Transverse colon (tissue), 4 donors: ENCODE results near the gene CFAP92. TPM values are rescaled to one million over a fixed set of nuclear protein-coding genes. Genes with fewer than 3 reads are reported as not detected.
A peak's percentile ranks its signal among the peaks of the same experiment; 100 is the strongest.

ENCODE experiments used
- DNase-seq: peaks from one replicate; pipeline ENCODE4 v3.0.0-alpha.2; 2019
- H3K27ac ChIP-seq, 4 donors: fragments of 200-600 bp; sonication (generic); 2 replicates each; pipeline ENCODE4 v1.5.1; 2016 to 2018; ENCODE audit warnings: inconsistent platforms in 4 of 4
- H3K27me3 ChIP-seq: fragments of 200-600 bp; sonication (generic); 2 replicates; pipeline ENCODE4 v1.5.1; 2017; ENCODE audit warnings: inconsistent platforms
- H3K36me3 ChIP-seq, 4 donors: fragments of 200-600 bp; sonication (generic); 2 replicates each; pipeline ENCODE4 v1.5.1; 2017 to 2019; ENCODE audit warnings: inconsistent platforms in 4 of 4
- H3K4me1 ChIP-seq, 4 donors: fragments of 200-600 bp; sonication (generic); 2 replicates each; pipeline ENCODE4 v1.5.1; 2017 to 2020; ENCODE audit warnings: inconsistent platforms in 4 of 4
- H3K4me3 ChIP-seq, 4 donors: fragments of 200-600 bp; sonication (generic); 1 replicate in 1 of 4; 2 replicates in 3 of 4; pipeline versions ENCODE4 v1.5.1 to v1.6.1; 2017 to 2019; ENCODE audit warnings: inconsistent platforms in 4 of 4
- H3K9me3 ChIP-seq, 2 donors: fragments of 200-600 bp; sonication (generic); 2 replicates each; pipeline ENCODE4 v1.5.1; 2017 to 2019; ENCODE audit warnings: inconsistent platforms in 2 of 2
- CTCF ChIP-seq, 5 experiments: fragments of 200-600 bp in 3 of 5; fragments of 450-650 bp in 2 of 5; sonication (generic) in 3 of 5; IDR thresholded peaks; 1 replicate in 2 of 5; 2 replicates in 3 of 5; pipeline ENCODE4 v1.5.1; 2016 to 2017; ENCODE audit warnings: antibody characterized with exemption in 5 of 5, inconsistent platforms in 3 of 5, mild to moderate bottlenecking in 2 of 5, moderate library complexity in 1 of 5
- EP300 ChIP-seq: sonication (generic); formaldehyde crosslinking; IDR thresholded peaks from one replicate; pipeline ENCODE4 v1.6.1; 2017; ENCODE audit warnings: antibody characterized with exemption, low read depth
- POLR2A ChIP-seq: fragments of 450-650 bp; IDR thresholded peaks from one replicate; pipeline ENCODE4 v1.6.1; 2016; ENCODE audit warnings: antibody characterized with exemption, mild to moderate bottlenecking, moderate library complexity
- POLR2AphosphoS5 ChIP-seq, 3 donors: sonication (generic); formaldehyde crosslinking; IDR thresholded peaks; one replicate each; pipeline ENCODE4 v1.6.1; 2016; ENCODE audit warnings: antibody characterized with exemption in 3 of 3
- WGBS, 2 donors: methylation state at CpG; one replicate each; pipeline ENCODE4 v1.1.5; 2018; ENCODE audit warnings: low coverage in 1 of 2; 5-methylcytosine and 5-hydroxymethylcytosine counted together
- in situ Hi-C, 4 donors: fragments of 200-750 bp; cut with MboI; loops; one replicate each; pipeline versions ENCODE4 v1.15.0 to v1.15.1; 2017; ENCODE audit warnings: low sequenced_read_pairs in 3 of 4, low pct_ligation_motif_present in 1 of 4, low pct_unique_long_range_greater_than_20kb in 1 of 4
- intact Hi-C: fragments of 100-400 bp; cut with DNase I; formaldehyde crosslinking; loops from one replicate; pipeline ENCODE4 v1.15.1; 2023; ENCODE audit warnings: low total_unique reads
- total RNA-seq, 4 donors: library from RNA; depleted of rRNA; stranded (reverse); fragments of >200 nt; gene quantifications; one replicate each; pipeline ENCODE4 v1.1.0, GENCODE V29; 2016

Gene CFAP92
- total RNA-seq, 4 donors from 2014 or later: 0.95 to 1.2 TPM; not detected in 2

- H3K4me3 ChIP-seq: no peak overlapping the region
- no peak for TF ChIP-seq CTCF (IDR thresholded peaks at IDR 0.05)
- no peak for TF ChIP-seq EP300
- peak; percentile 35 for TF ChIP-seq POLR2A
- peak in 1 of 3 donors; percentile 19 for TF ChIP-seq POLR2AphosphoS5 (IDR thresholded peaks at IDR 0.05)
- DNase-seq: peak; percentile 79
- intact Hi-C loops (no loop called here), in situ Hi-C loops (no loop called here)
- 42% methylated on average over 14 of the region's 14 CpGs; no CpG with 5 or more reads in 1 of the 2 donors for WGBS, 2 donors
- no peaks in the 10 kb centered on the region for H3K36me3 ChIP-seq
- H3K4me1 ChIP-seq: peaks cover 8 to 32% (median 26%) of the 10 kb centered on the region in 4 donors
- H3K27me3 ChIP-seq: no peaks in the 10 kb centered on the region
- H3K9me3 ChIP-seq: no peaks in the 10 kb centered on the region
- peak overlapping the region; percentile 62 to 84 (median 80) for H3K27ac ChIP-seq
Measured at GRCh38 chr3:129016720-129017483, 23.0 kb upstream of the CFAP92 start.

- H3K27me3 ChIP-seq: no peaks in the 10 kb centered on the region
- 28% methylated on average over 4 of the region's 6 CpGs; no CpG with 5 or more reads in 1 of the 2 donors for WGBS, 2 donors
- peak overlapping the region; percentile 62 to 84 (median 80) for H3K27ac ChIP-seq
- in situ Hi-C loops (no loop called here), intact Hi-C loops (no loop called here)
- peaks cover 8 to 32% (median 26%) of the 10 kb centered on the region in 4 donors for H3K4me1 ChIP-seq
- peak; percentile 85 for DNase-seq
- H3K4me3 ChIP-seq: no peak overlapping the region
- H3K36me3 ChIP-seq: no peaks in the 10 kb centered on the region
- peak in 2 of 5 experiments; percentile 29 to 37 for TF ChIP-seq CTCF (IDR thresholded peaks at IDR 0.05)
- peak in 1 of 3 donors; percentile 7 for TF ChIP-seq POLR2AphosphoS5 (IDR thresholded peaks at IDR 0.05)
- TF ChIP-seq EP300: no peak
- H3K9me3 ChIP-seq: no peaks in the 10 kb centered on the region
Measured at GRCh38 chr3:129016356-129016719, 22.5 kb upstream of the CFAP92 start.

- peak overlapping the region; percentile 62 to 84 (median 80) for H3K27ac ChIP-seq
- no peaks in the 10 kb centered on the region for H3K27me3 ChIP-seq
- intact Hi-C loops (no loop called here), in situ Hi-C loops (no loop called here)
- peaks cover 8 to 32% (median 26%) of the 10 kb centered on the region in 4 donors for H3K4me1 ChIP-seq
- peak; percentile 39 for DNase-seq
- no peaks in the 10 kb centered on the region for H3K9me3 ChIP-seq
- TF ChIP-seq POLR2A (no peak), CTCF (IDR thresholded peaks at IDR 0.05) (no peak), EP300 (no peak), POLR2AphosphoS5 (IDR thresholded peaks at IDR 0.05) (no peak)
- H3K36me3 ChIP-seq: no peaks in the 10 kb centered on the region
- H3K4me3 ChIP-seq: no peak overlapping the region
- WGBS, 2 donors: 67 to 81% methylated on average over 1 to 19 of the region's 19 CpGs
Measured at GRCh38 chr3:129015388-129016105, 21.7 kb upstream of the CFAP92 start.

GRCh38 chr3:129014793-129015345, 21.0 kb upstream of the CFAP92 start:
- H3K27ac ChIP-seq: peak overlapping the region; percentile 62 to 84 (median 80)
- WGBS, 2 donors: 92% methylated on average over 9 of the region's 9 CpGs; no CpG with 5 or more reads in 1 of the 2 donors
- TF ChIP-seq POLR2A (no peak), EP300 (no peak), CTCF (IDR thresholded peaks at IDR 0.05) (no peak), POLR2AphosphoS5 (IDR thresholded peaks at IDR 0.05) (no peak)
- intact Hi-C loops: no loop called here
- no peak overlapping the region for H3K4me3 ChIP-seq
- H3K27me3 ChIP-seq: no peaks in the 10 kb centered on the region
- no peak for DNase-seq
- H3K36me3 ChIP-seq: no peaks in the 10 kb centered on the region
- in situ Hi-C loops: no loop called here
- no peaks in the 10 kb centered on the region for H3K9me3 ChIP-seq
- peaks cover 8 to 32% (median 26%) of the 10 kb centered on the region in 4 donors for H3K4me1 ChIP-seq
